HL-60/S4 (cell line): ENCODE results near the gene UBE2V1.
"Not testable (repeated sequence)": the region's sequence is repeated elsewhere in the genome, so short reads cannot be mapped to it uniquely, and the experiment has no call there.

Source experiments
- in situ Hi-C: fragments of 300-500 bp; cut with MboI; formaldehyde crosslinking; loops from 2 replicates; pipeline ENCODE4 v1.14.3; 2022; ENCODE audit warnings: low sequenced_read_pairs

The UBE2V1 gene

GRCh38 chr20:50066161-50066834 is 46.7 kb downstream of the UBE2V1 start:
- in situ Hi-C loops, result no loop called here

GRCh38 chr20:50065325-50065615 is 47.7 kb downstream of the UBE2V1 start:
- in situ Hi-C loops, result no loop called here

- in situ Hi-C loops, result not testable (repeated sequence)
Measured at GRCh38 chr20:50063763-50064162, 49.2 kb downstream of the UBE2V1 start.

- in situ Hi-C loops, result no loop called here
Measured at GRCh38 chr20:50062006-50062838, 50.7 kb downstream of the UBE2V1 start.

GRCh38 chr20:50061151-50062005 is 51.6 kb downstream of the UBE2V1 start:
- in situ Hi-C loops, result no loop called here

- in situ Hi-C loops, result no loop called here
Measured at GRCh38 chr20:50058662-50059402, 54.1 kb downstream of the UBE2V1 start.

GRCh38 chr20:50057714-50058053 is 55.3 kb downstream of the UBE2V1 start:
- in situ Hi-C loops, result no loop called here

- in situ Hi-C loops, result no loop called here
Measured at GRCh38 chr20:50056951-50057713, 55.8 kb downstream of the UBE2V1 start.

- in situ Hi-C loops, result no loop called here
Measured at GRCh38 chr20:50056408-50056926, 56.5 kb downstream of the UBE2V1 start.

GRCh38 chr20:50055524-50056083 is 57.3 kb downstream of the UBE2V1 start:
- in situ Hi-C loops, result no loop called here

GRCh38 chr20:50054626-50055511 is 58.1 kb downstream of the UBE2V1 start:
- in situ Hi-C loops, result no loop called here

GRCh38 chr20:50054231-50054547 is 58.8 kb downstream of the UBE2V1 start:
- in situ Hi-C loops, result no loop called here

GRCh38 chr20:50053362-50054230 is 59.4 kb downstream of the UBE2V1 start:
- in situ Hi-C loops, result no loop called here

GRCh38 chr20:50052550-50053361 is 60.2 kb downstream of the UBE2V1 start:
- in situ Hi-C loops, result no loop called here

- in situ Hi-C loops, result no loop called here
Measured at GRCh38 chr20:50050660-50051308, 62.2 kb downstream of the UBE2V1 start.

- in situ Hi-C loops, result no loop called here
Measured at GRCh38 chr20:50050214-50050613, 62.7 kb downstream of the UBE2V1 start.
